ENCODE measurements around the gene DOCK6. TPM values are rescaled to one million over a fixed set of nuclear protein-coding genes. Genes with fewer than 3 reads are reported as not detected.

The DOCK6 gene
- total RNA-seq, 1 donor from 2014 or later = 7.7 TPM

GRCh38 chr19:11299946-11300810 lies 37.9 kb upstream of the DOCK6 start:
- peaks cover 5% of the 10 kb centered on the region for H3K27me3 Mint-ChIP-seq
- no peak for DNase-seq
- H3K4me1 Mint-ChIP-seq = no peaks in the 10 kb centered on the region
- no peak overlapping the region for H3K4me3 Mint-ChIP-seq
- CTCF ChIA-PET = no interaction called here
- intact Hi-C loops (cut with micrococcal nuclease) = loop anchor here (10.0 kb wide), 1 partner anchor 285 kb away; no protein-coding TSS in a partner anchor
- no peak for ATAC-seq (ENCODE audit: low read depth)
- no peak overlapping the region for H3K27ac Mint-ChIP-seq
- POLR2A ChIA-PET = no interaction called here
- TF ChIP-seq CTCF (IDR thresholded peaks at IDR 0.05) = no peak
- H3K36me3 Mint-ChIP-seq (ENCODE audit: low read depth) = no peaks in the 10 kb centered on the region
- H3K9me3 Mint-ChIP-seq = no peaks in the 10 kb centered on the region

- H3K4me1 Mint-ChIP-seq = peaks cover 6% of the 10 kb centered on the region
- intact Hi-C loops (cut with micrococcal nuclease) = loop anchor here (10.0 kb wide), 1 partner anchor 289 kb away; no protein-coding TSS in a partner anchor
- DNase-seq (no peak), ATAC-seq (ENCODE audit: low read depth) (no peak)
- ChIA-PET CTCF (interaction anchor here (1.2 to 2.6 kb wide), 4 partner anchors 110 to 186 kb away, joined by 3 to 9 read pairs (median 4); no protein-coding TSS in a partner anchor), POLR2A (no interaction called here)
- no peak overlapping the region for H3K27ac Mint-ChIP-seq
- H3K36me3 Mint-ChIP-seq (ENCODE audit: low read depth) = no peaks in the 10 kb centered on the region
- H3K9me3 Mint-ChIP-seq = no peaks in the 10 kb centered on the region
- TF ChIP-seq CTCF (IDR thresholded peaks at IDR 0.05) = no peak
- peaks cover 8% of the 10 kb centered on the region for H3K27me3 Mint-ChIP-seq
- no peak overlapping the region for H3K4me3 Mint-ChIP-seq
Observed at GRCh38 chr19:11296264-11296663, 33.9 kb upstream of the DOCK6 start.

- Mint-ChIP-seq H3K27me3 (peaks cover 8% of the 10 kb centered on the region), H3K4me1 (peaks cover 6% of the 10 kb centered on the region), H3K9me3 (no peaks in the 10 kb centered on the region), H3K36me3 (ENCODE audit: low read depth) (no peaks in the 10 kb centered on the region), H3K27ac (no peak within 1 kb of the TSS), H3K4me3 (no peak within 1 kb of the TSS)
- TF ChIP-seq CTCF (IDR thresholded peaks at IDR 0.05) = no peak
- POLR2A ChIA-PET = no interaction called here
- intact Hi-C loops (cut with micrococcal nuclease) = loop anchor here (10.0 kb wide), 1 partner anchor 289 kb away; no protein-coding TSS in a partner anchor
- DNase-seq (no peak), ATAC-seq (ENCODE audit: low read depth) (no peak)
- CTCF ChIA-PET = interaction anchor here (1.5 to 2.6 kb wide), 3 partner anchors 110 to 187 kb away, joined by 3 to 9 read pairs (median 4); no protein-coding TSS in a partner anchor
Observed at GRCh38 chr19:11295665-11296245, 33.4 kb upstream of the DOCK6 start, which contains the start of gene TSPAN16. Gene TSPAN16 (plus strand): TSS chr19:11296160. CDS start chr19:11296298, 138 bp downstream.

- no peak for ATAC-seq (ENCODE audit: low read depth)
- no peaks in the 10 kb centered on the region for H3K9me3 Mint-ChIP-seq
- POLR2A ChIA-PET = no interaction called here
- intact Hi-C loops (cut with micrococcal nuclease) = loop anchor here (10.0 kb wide), 1 partner anchor 290 kb away; no protein-coding TSS in a partner anchor
- no peak for DNase-seq
- peaks cover 5% of the 10 kb centered on the region for H3K27me3 Mint-ChIP-seq
- H3K4me1 Mint-ChIP-seq = peaks cover 6% of the 10 kb centered on the region
- no peak for TF ChIP-seq CTCF (IDR thresholded peaks at IDR 0.05)
- CTCF ChIA-PET = interaction anchor here (1.5 to 2.6 kb wide), 4 partner anchors 111 to 187 kb away, joined by 3 to 13 read pairs (median 6); no protein-coding TSS in a partner anchor
- H3K27ac Mint-ChIP-seq = no peak overlapping the region
- H3K4me3 Mint-ChIP-seq = no peak overlapping the region
- H3K36me3 Mint-ChIP-seq (ENCODE audit: low read depth) = no peaks in the 10 kb centered on the region
Observed at GRCh38 chr19:11295180-11295579, 32.9 kb upstream of the DOCK6 start.
